ENCODE results near the gene SLC12A9.
"Not testable (repeated sequence)": the region's sequence is repeated elsewhere in the genome, so short reads cannot be mapped to it uniquely, and the experiment has no call there.

SLC12A9 gene

DNA sequence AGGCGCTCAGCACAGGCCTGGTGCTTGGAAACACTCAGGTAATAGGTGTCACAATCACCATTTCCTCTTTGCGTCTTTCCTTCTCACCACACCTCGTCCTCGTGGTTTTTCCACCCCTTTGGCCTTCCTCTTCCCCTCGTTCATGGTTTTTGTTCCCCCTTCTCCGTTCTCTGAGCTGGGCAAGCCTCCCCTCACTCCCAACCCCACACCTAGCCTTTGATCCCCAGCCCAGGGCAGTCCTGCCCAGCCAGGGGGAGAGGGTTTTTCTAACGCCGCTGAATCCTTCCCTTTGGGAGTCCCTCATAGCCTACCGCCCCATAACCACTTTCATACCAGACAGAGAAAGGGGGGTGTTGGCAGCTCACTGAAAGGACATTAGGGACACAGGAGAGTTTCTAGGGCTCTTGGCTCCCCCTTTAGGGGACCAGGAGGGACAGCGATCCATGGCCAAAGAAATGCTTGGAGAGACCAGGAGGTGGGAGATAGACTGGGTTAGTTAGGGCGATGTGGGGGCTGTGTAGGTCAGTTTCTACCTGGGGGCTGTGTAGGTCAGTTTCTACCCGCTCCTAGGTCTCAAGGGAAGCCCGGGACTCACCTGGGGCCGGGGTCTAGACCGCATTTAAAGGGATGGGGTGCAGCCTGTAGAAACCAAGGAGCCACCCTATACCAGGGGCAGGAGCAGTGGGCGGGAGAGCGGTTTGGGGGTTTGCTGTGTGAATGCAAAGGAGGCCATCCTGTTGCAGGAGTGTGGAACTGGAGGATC lies 26.6 kb upstream of the SLC12A9 start:
- DNase-seq, result peak; percentile 48

DNA sequence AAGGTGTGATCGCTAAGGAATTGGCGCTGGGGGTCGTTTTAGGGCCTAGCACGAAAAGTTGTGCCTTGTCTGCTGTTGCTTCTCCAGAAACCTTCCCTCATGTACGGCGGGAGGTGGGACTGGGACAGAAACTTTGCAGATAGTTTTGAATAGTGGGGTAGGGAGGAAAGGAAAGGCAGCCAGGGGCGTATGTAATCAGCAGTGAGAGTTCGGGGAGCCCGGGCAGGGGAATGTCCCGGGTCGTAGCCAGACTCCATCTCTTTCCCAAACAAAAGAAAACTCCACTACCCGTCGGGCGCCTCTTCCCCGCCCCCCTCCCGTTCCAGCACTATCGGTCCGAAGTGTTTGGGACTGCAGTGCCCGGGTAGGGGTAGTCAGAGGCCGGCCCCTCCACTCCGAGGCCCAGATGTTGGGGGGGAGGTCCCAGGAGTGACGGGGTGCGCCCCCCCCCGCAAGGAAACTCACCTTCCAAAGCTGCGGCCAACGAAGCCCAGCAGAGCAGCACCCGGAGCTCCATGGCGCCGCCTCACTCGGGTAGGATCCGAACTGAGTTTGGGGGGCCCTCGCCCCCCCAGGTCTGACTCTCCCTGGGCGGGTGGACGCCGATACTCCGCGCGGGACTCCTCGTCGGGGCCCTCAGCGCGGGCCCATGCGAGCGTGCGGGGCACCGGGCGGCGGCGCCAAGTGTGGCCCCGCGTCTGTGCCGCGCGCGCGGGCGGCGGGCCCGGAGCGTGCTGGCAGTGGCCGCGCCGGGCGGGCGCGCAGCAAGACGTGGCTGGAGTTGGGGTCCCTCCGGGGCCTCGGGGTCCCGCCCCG lies 25.8 kb upstream of the SLC12A9 start:
- DNase-seq, result peak; percentile 61

DNA sequence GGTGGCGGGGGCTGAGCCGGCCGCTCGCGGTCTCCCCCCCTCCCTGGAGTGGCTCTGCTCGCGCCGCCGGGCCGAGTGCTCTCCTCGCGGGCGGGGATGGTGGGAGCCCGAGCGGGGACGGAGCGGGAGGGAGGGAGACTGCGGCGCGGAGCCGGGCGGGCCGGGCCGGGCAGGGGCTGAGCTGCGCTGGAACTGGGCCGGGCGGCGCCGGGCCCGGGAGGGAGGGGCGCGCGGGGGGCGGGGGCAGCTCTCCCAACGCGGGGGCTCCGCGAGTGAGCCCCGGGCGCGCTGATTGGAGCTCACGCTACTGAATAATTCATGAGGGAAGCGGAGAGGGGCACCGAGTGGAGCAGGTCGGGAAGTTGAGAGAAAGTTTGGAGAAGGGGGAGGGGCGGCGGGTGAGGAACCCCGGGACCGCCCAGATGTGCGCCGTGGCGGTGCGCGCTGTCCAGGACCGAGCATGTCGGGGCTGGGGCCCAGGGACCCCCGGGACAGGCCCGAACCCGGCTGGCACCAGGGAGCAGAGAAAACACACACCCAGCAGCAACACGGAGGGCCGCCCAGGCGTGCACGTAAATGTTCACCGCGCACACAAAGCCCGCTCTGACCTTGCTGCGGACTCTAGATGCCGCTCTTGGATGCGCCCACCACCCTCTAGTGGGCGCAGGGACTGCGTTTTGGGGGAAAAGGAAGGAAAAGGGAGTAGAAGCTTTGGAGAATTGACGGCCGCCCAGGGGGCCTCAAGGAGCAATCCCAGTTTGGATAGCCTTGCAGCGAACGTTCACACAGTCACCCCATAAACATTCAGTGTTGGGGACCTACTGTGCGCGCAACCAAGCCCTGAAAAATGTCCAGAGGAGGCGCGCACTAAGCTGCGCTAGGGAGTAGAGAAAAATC lies 24.9 kb upstream of the SLC12A9 start, which contains the start of gene EPHB4:
Gene EPHB4 (minus strand): TSS at position 194 of the 897 bp plus-strand sequence. CDS start 493 bp downstream, outside the sequence.
- DNase-seq, result peak; percentile 96

DNA sequence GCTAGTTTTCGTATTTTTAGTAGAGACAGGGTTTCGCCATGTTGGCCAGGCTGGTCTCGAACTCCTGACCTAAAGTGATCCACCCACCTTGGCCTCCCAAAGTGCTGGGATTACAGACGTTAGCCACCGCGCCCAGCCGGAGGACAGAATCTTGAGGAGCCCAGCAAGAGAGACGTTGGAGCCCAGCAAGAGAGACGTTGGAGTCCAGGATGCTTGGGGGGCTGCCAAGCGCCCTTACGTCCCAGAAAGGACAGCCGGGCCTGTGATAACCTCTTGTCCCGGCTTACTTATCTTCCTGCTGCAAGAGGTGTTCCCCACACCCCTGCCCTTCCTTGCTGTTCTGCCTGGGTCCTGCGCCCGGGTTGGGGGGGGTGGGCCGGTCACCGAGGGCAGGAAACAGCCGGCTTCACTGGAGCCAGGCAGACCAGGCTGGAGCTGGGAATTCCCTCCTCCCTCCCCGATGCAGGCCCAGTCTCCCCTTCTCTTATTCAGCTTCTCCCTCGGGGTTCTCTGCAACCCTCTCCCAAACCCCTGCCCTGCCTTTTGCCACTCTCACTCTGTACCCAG lies 23.3 kb upstream of the SLC12A9 start:
- peak; percentile 54 for DNase-seq

DNA sequence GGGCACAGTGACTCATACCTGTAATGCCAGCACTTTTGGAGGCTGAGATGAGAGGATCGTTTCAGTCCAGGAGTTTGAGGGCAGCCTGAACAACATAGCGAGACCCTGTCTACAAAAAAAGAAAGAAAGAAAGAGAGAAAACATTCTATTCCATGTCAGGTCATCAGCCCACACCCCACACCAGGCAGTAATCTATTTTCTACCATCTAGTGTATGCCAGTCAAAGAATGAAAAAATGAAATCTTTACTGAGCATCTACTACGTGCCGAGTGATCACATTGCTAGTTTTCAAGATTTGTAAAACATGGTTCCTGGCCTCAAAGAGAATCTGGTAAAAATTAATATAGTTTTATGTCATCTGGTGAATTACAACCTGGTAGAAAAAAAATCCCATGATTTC lies 22.1 kb upstream of the SLC12A9 start:
- no peak for DNase-seq

DNA sequence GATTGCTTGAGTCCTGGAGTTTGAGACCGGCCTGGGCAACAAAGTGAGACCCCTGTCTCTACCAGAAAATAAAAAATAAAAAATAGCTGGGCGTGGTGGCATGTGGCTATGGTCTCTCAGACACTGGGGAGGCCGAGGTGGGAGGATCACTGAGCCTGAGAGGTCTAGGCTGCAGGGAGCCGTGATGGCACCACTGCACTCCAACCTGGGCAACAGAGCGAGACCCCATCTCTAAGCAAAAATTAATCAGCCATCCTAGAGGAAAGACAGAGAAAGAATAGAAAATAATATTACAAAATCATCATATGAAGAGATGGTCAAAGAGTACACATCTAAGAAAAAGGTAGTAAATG lies 20.3 kb upstream of the SLC12A9 start:
- no peak for DNase-seq

DNA sequence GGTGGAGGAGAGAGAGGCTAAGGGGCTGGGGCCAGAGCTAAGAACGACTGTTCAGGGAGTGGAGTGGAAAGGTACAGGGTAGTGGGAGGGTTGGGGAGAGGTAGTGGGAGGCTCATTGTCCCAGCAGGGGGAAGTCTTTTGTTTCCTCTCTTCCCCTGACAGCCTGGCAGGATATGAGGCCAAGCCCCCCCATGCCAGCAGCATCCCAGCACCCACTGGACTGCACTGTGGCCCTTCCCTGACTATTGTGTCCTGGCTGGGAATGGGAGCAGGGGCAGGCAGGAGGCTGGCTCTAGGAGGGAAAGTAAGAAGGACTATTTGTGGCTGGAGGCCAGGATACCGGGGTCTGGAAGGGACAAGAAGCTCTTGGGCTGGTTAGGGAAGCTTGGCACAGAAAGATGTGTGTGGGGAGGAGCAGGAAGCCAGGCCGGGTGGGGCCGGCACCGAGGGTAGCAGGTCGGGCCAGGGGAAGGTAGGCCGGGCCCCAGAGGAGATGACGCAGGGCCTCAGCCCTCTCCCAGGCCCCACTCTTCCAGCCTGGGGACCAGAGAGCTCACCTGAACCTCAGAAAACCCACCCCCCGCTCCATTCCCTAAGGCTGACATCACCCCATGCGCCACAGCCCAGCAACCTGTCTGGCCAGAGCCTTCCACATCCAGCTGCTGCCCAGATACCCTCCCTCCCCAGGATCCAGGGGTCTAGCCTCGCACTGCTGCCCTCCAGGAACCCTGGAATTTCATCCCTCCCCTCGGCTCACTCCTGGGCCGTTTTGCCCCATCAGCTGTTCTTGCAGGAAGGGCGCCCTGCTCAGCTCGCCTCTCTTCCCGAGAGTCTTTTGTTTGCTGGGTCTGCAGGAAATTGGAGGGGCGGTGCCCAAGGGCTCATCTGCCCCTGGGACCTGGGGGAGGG lies 16.4 kb upstream of the SLC12A9 start:
- peak; percentile 59 for DNase-seq

DNA sequence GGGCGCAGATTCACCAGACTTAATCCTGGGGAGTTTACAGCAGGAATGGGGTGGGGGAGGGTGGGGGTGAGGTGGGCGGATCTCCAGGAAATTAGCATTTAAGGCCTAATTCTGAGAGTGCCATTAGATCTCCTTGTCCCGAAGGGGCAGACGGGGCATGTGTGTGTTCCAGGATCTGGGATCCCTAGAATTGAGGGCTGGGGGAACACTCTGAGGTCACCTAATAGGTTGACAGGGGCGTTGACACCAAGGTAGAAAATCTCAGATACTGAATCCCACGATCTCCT lies 15.8 kb upstream of the SLC12A9 start:
- no peak for DNase-seq

DNA sequence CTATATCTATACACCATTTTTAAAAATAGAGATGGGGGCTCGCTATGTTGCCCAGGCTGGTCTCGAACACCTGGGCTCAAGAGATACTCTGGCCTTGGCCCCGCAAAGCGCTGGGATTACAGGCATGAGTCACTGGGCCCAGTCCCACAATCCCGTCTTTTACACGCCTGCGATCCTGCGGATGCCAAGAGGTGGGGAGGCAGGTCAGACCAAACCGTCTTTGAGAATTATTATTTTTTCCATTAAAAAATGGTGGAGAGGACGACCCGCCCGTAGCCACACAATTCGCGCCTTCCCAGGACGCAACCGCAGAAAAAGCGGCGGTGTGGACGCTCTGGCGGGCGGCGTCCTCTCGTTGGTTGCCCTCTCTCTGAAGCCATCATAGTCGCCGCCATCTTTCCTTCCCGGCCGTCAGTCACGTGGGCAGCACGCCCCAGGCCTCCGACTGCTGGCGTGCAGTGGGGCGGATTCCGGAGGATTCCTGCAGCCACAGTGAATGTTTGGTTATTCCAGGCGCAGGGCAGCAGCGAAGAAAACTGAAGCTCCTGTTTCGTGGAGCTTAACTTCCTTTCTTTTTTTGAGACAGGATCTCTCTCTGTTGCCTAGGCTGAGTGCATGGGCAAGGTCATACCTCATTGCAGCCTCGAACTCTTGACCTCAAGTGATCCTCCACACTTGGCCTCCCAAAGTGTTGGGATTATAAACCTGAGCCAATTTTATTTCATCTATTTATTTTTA lies 15.2 kb upstream of the SLC12A9 start:
- peak; percentile 96 for DNase-seq

DNA sequence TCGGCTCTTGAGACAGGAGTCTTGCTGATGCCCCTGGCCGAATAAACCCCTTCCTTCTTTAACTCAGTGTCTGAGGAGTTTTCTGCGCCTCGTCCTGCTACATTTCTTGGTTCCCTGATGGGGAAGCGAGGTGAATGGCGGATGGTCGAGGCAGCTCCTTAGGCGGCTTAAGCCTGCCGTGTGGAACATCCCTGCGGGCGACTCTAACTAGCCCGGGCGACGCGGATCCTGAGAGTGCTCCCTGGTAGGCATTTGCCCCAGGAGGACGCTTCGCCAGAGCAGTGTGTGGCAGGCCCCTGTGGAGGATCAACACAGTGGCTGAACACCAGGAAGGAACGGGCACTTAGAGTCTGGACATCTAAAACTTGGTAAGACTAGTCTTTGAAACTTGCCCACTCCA lies 13.2 kb upstream of the SLC12A9 start:
- DNase-seq, result no peak

DNA sequence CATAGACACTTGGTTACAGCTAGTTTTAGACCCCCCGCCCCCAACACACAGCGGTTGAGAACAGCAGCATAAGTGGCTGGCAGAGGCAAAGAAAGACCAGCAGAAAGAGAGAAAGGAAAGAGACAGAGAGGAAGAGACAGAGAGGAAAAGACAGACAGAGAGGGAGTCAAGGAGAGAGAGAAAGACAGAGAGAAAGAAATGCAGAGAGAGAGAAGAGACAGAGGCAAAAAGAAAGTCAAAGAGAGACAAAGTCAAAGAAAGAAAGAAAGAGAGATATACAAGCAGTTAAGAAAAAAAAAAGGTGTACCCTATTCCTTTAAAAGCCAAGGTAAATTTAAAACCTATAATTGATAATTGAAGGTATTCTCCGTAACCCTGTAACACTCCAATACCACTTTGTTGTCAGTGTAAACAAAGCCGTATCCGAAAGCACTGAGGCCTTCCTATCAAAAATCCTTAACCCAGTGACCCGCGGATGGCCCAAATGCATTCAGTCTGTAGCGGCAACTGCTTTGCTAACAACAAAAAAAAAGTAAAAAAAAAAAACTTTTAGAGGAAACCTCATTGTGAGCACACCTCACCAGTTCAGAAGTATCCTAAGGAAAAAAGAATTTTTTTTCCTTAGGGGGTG lies 11.9 kb upstream of the SLC12A9 start:
- no peak for DNase-seq

DNA sequence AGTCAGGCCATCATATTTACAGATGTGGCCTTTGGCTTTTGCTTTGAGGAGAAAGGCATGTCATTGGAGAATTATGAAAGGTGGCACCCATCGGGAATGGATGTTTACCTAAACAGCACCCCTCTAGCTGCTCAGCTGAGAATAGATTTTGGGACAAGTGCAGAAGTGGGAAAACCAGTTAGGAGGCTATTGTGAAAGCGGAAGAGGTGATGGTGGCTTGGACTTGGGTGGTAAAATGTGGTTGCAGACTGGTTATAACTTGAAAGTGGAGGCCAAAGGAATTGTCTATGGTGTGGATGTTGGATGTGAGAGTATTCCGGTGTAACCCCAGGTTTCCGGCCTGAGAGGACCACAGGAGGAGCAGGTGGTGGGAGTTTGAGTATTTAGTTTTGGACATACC lies 5.2 kb upstream of the SLC12A9 start:
- no peak for DNase-seq

DNA sequence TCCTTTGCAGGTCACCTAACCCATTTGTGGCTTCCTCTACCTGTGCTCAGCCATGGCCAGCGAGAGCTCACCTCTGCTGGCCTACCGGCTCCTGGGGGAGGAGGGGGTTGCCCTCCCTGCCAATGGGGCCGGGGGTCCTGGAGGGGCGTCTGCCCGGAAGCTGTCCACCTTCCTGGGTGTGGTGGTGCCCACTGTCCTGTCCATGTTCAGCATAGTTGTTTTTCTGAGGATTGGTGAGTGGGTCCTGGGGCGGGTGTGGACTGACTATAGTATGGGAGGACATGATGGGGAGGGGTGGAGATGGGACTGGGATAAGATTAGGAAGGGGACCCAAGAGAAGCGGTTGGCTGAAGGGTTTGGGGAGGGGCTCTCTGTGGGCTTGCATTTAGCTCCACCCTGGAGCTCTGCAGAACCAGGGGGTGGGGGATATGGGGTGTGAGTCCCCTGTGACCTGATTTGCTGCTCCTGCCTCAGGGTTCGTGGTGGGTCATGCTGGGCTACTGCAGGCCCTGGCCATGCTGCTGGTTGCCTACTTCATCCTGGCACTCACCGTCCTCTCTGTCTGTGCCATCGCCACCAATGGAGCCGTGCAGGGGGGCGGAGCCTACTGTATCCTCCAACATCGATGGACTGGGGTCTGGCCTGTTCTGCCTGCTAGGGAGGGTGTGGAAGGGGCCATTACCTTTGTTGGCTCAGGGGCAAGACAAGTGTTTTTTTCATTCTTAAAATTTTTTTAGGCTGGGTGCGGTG lies 1.8 kb downstream of the SLC12A9 start:
- no peak for DNase-seq

DNA sequence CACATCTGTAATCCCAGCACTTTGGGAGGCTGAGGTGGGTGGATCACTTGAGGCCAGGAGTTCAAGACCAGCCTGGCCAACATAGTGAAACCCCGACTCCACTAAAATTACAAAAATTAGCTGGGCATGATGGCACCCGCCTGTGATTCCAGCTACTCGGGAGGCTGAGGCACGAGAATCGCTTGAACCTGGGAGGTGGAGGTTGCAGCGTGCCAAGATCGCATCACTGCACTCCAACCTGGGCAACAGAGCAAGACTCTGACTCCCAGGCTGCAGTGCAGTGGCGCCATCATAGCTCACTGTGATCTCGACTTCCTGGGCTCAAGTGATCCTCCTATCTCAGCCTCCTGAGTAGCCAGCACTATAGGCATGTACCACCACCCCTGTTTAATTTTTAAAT lies 2.4 kb downstream of the SLC12A9 start:
- DNase-seq, result not testable (repeated sequence)

DNA sequence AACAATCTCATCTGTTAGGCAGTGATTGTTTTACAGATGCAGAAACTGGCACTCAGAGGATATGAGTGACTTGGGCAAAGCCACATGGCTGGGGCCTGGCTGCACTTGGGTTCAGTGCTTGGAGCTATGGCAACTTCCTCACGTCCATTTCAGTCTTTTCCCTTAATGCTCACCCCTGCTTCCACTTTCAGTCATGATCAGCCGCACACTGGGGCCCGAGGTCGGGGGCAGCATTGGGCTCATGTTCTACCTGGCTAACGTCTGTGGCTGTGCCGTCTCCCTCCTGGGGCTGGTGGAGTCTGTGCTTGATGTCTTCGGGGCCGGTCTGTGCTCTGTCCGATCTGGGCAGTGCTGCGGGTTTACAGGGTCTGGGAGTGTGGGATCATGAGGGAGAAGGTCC lies 3.0 kb downstream of the SLC12A9 start:
- no peak for DNase-seq

DNA sequence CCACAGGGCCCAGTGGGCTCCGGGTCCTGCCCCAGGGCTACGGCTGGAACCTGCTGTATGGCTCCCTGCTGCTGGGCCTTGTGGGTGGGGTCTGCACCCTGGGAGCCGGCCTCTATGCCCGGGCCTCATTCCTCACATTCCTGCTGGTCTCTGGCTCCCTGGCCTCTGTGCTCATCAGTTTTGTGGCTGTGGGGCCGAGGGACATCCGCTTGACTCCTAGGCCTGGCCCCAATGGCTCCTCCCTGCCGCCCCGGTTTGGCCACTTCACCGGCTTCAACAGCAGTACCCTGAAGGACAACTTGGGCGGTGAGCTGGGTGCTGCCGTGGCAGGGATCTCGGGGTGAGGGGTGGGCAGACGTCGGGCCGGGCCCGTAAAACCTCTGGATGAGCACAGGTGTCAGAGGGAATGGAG lies 4.4 kb downstream of the SLC12A9 start:
- no peak for DNase-seq

DNA sequence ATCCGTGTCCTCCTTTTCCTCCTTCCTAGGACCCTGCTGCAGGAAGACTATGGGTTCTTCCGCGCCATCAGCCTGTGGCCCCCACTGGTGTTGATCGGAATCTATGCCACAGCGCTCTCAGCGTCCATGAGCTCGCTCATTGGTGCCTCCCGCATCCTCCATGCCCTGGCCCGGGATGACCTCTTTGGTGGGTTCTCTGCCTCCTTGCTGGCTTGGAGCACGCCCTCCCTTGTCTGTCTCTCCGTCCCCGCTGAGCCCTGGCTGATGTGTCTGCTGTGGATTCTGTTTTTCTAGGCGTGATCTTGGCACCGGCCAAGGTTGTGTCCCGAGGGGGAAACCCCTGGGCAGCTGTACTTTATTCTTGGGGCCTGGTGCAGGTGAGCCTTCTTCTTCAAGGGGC lies 7.3 kb downstream of the SLC12A9 start:
- no peak for DNase-seq

DNA sequence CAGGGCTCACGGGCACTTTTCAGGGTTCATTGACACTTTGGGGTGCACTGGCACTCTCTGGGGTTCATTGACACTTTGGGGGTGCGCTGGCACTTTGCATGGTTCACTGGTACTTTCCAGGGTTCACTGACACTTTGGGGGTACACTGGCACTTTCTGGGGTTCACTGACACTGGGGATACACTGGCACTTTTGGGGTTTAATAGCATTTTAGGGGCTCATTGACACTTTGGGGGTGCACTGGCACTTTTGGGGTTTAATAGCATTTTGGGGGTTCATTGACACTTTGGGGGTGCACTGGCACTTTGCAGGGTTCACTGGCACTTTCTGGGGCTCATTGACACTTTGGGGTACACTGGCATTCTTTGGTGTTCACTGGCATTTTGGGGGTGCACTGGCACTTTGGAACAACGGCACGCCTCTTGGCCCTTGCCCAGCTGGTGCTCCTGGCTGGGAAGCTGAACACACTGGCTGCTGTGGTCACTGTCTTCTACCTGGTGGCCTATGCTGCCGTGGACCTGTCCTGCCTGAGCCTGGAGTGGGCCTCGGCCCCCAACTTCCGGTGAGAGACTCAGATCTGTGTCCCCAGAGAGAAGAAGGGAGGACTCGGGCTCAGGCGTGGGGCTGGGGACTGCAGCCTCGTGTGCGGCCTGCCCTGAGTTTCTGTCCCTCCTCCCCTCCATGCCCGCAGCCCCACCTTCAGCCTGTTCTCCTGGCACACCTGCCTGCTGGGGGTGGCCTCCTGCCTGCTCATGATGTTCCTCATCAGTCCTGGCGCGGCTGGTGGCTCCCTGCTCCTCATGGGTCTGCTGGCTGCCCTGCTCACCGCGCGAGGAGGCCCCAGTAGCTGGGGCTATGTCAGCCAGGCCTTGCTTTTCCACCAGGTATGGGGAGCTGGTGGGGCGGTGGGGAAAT lies 8.4 kb downstream of the SLC12A9 start:
- no peak for DNase-seq

DNA sequence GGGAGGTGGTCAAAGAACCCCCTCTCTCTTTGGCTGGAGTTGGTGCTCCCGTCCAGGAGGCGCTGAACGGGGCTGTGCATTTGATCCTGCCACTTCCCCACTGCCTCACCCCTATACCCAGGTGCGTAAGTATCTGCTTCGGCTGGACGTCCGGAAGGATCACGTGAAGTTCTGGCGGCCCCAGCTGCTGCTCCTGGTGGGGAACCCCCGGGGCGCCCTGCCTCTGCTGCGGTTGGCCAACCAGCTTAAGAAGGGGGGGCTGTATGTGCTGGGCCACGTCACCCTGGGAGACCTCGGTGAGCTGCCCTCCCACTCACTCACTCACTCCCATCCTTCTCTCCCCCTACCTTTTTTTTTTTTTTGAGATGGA lies 9.1 kb downstream of the SLC12A9 start:
- no peak for DNase-seq

Measured in right hindlimb (tissue), 1 donor.